Ovary (tissue), 3 donors: Measurements from ENCODE around the gene EHHADH.

ENCODE experiments used
- CTCF ChIP-seq, 3 donors: fragments of 450-650 bp in 2 of 3; fragments of 200-600 bp in 1 of 3; IDR thresholded peaks; one replicate each; pipeline versions ENCODE4 v1.5.1 to v1.8.0; 2016 to 2022; ENCODE audit warnings: antibody characterized with exemption in 3 of 3, mild to moderate bottlenecking in 1 of 3
- EP300 ChIP-seq: sonication (generic); formaldehyde crosslinking; IDR thresholded peaks from one replicate; pipeline ENCODE4 v1.6.1; 2017; ENCODE audit warnings: antibody characterized with exemption
- POLR2A ChIP-seq: fragments of 450-650 bp; IDR thresholded peaks from one replicate; pipeline ENCODE4 v1.6.1; 2017; ENCODE audit warnings: antibody characterized with exemption, mild to moderate bottlenecking, moderate library complexity
- donor health status: DM: no; HTN: no; CAD: no.

- no peak for TF ChIP-seq CTCF (IDR thresholded peaks at IDR 0.05)
- no peak for TF ChIP-seq POLR2A
- TF ChIP-seq EP300, result no peak
Measured at GRCh38 chr3:185250653-185251052, 3.2 kb downstream of the EHHADH start.
